ENCODE data around the gene BRSK1.

The BRSK1 gene

DNA sequence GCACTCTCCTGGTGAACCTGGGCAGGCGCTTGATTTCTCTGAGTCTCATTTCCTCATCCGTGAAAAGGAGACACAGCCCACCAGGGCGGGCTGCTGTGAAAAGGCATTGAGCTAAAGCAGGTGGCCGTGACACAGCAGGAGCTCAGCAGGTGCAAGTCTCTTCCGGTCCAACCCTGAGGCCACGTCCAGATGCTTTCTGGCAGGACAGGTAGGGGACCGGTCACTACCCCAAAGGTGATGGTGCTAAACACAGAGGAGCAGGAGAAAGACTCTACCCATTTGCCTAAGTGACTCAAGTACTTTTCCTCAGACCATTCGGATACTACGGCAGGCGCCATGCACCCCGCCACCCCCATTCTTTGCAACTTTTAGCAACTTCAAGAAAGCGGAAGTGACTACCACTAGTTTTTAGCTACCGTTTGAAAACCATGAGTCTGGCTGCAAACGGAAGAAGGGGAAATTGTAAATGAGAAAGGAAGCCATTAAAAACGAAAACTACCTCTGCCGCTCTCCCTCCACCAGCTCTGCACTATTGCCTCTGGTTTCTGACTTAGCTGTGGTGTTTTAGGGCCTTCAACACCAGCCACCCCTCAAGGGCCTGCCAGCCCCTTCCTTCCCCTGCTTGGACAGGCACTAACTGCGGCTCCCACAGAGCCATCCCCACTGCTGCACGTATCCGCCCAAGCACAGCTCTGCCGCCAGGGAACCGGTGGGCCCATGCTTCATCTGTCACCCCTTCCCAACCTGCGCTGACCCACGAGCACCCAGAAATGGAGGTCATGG is 29.8 kb upstream of the BRSK1 start:
- DNase-seq (ENCODE audit: low read depth in 2 of 2) = peak in 1 of 2 donors; percentile 32

GRCh38 chr19:55254625-55254977 is 29.2 kb upstream of the BRSK1 start:
- DNase-seq (ENCODE audit: low read depth in 2 of 2) = no peak

GRCh38 chr19:55255618-55256423 is 28.0 kb upstream of the BRSK1 start:
- DNase-seq (ENCODE audit: low read depth in 2 of 2) = peak in 1 of 2 donors; percentile 26

DNA sequence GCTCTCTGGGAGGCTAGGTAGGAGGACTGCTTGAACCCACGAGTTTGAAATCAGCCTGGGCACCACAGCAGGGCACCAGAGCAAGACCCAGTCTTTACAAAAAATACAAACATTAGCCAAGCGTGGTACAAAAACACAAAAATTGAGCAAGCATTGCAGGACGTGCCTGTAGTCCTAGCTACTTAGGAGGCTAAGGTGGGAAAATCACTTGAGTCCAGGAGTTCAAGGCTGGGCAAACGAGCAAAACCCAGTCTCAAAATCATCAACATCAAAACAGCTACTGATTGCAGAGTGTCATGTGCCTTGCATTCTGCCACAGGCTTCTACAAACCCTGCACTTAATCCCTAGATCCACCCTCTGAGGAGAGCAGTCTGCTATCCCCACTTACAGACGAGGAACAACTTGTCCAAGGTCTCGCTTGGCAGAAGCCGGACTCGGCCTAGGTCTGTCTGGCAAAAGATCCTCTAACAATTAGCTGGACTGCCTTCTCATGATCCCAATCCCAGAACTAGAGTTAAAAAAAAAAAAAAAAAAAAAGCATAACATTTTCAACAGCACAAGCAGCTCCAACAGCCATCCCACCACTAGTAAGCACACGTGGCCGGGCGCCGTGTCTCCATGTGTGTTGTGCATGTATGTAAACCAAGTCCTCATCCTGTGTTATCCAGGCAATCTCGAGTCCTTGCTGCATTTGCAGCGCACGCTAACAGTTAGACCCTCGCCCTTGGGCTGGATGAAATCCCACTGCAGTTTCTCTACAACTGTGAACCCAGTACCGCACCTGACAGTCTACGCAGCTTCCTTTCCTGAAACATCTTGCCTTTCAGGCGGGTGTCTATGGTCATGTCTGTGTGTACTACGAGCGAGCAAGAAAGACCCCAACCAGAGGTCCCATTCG is 27.0 kb upstream of the BRSK1 start:
- no peak for DNase-seq (ENCODE audit: low read depth in 2 of 2)

- no peak for DNase-seq (ENCODE audit: low read depth in 2 of 2)
Observed at GRCh38 chr19:55257461-55258420, 26.1 kb upstream of the BRSK1 start.

DNA sequence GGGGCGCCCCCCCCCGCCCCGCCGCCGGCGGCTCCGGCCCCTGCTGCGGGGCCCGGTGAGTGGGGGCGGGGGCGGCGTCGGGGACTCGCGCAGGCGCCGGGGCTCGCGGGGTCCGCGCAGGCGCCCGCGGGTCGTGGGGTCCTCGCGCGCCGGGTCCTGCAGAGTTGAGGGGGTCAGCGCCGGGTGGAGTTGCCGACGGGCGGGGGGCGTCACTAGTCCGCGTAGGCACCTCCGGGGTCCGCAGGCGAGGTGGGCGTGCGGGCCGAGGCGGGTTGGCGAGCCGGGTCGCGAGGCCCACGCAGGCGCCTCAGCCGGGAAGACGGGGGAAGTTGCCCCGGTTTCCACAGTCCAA is 25.3 kb upstream of the BRSK1 start:
- no peak for DNase-seq (ENCODE audit: low read depth in 2 of 2)

DNA sequence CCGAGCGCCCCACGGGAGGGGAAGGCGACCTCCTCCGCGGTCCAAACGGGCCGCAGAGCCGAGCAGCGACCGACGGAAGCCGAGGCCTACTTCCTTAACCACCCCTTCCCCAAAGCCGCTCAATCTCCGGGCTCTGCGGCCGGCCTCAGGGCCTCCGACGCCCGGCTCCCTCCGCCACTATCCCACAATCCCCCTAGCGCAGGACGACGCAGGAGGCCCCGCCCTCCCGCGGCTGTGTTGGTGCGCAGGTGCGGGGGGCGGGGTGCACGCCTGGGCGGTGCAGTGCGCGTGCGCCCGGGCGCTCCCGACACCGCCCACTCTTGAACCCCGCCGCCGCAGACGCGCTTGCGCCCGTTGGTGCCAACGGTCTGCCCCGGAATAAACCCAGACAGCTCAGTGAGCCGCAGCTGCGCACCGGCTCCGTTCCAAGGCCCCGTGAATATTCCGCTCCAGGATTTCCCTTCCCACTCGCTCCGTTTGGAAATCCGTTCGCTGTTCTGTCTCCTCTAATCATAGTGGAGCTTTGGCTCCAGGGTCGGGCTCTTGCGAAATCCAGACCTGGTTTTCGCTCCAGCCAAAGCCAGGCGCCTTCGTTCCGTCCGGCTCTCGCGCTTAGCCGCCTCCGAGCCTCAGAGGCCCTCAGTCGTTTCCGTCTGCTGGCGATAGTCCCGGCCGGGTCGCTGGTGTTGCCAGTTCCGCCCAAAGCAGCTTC is 24.8 kb upstream of the BRSK1 start, which contains the start of gene PPP6R1:
Gene PPP6R1 (minus strand): TSS at position 190 of the 712 bp plus-strand sequence. CDS start 11,914 bp downstream, outside the sequence.
- DNase-seq (ENCODE audit: low read depth in 2 of 2) = peak; percentile 81 to 91

DNA sequence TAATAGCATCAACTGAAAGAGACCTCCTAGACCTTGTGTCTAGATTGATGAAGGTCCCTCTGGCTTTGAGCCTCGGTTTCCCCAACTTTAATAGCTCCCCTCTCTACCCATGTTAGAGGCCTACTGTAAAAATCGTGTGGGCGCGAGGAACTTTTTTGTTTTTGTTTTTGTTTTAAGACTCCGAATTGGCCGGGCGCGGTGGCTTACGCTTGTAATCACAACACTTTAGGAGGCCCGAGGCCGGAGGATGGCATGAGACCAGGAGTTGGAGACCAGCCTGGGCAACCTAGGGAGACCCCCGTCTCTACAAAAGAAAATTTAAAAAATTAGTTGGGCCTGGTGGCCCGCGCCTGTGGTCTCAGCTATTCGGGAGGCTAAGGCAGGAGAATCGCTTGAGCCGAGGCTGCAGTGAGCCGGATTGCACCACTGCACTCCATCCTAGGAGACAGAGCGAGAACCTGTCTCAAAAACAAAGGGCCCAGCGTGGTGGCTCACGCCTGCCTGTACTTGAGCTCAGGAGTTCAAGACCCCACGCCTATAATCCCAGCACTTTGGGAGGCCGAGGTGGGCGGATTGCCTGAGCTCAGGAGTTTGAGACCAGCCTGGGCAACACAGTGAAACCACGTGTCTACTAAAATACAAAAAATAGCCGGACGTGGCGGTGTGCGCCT is 24.1 kb upstream of the BRSK1 start:
- no peak for DNase-seq (ENCODE audit: low read depth in 2 of 2)

DNA sequence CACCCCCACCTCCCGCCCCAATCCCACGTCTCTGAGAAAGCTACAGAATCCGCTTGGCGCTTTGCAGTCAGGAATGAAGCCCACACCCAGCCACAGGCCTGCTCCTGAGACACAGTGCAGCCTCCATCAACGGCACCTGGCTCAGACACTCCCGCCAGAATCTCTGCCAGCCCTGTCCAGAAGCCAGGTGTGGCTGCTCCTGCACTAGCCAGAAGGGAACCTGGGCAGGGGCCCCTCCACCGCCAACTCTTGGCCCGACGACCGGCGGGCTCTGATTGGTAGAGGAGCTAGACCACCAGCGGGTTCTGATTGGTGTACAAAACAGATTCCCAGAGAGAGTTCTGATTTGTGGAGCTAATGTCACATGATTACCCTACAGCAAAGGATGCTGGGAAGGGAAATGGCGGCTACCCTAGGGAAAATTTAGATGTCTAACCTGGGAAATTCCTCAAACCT is 22.1 kb upstream of the BRSK1 start:
- DNase-seq (ENCODE audit: low read depth in 2 of 2) = no peak

DNA sequence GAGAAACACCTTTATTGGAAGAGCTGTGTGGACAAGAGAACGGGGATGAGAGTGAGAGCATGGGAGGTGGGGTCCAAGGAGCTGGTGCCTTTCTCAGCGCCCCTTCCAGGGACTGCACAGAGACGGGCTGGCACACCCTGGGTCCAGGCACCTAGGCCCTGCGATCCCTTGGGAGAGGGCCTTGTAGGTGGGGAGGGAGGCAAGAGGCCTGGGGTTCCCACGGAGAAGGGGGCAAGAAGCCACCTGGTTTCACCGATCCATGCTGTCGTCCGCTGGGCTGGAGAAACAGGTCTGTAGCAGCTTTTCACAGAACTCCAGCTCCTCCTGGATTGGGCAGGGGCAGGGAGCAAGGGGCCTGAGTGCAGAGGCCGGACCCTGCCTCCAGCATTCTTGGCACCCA is 21.4 kb upstream of the BRSK1 start:
- no peak for DNase-seq (ENCODE audit: low read depth in 2 of 2)

- no peak for DNase-seq (ENCODE audit: low read depth in 2 of 2)
Observed at GRCh38 chr19:55264531-55264930, 19.3 kb upstream of the BRSK1 start.

GRCh38 chr19:55265173-55265572 is 18.6 kb upstream of the BRSK1 start:
- DNase-seq (ENCODE audit: low read depth in 2 of 2) = no peak

- no peak for DNase-seq (ENCODE audit: low read depth in 2 of 2)
Observed at GRCh38 chr19:55265723-55266386, 17.9 kb upstream of the BRSK1 start.

GRCh38 chr19:55266404-55266803 is 17.4 kb upstream of the BRSK1 start:
- no peak for DNase-seq (ENCODE audit: low read depth in 2 of 2)

DNA sequence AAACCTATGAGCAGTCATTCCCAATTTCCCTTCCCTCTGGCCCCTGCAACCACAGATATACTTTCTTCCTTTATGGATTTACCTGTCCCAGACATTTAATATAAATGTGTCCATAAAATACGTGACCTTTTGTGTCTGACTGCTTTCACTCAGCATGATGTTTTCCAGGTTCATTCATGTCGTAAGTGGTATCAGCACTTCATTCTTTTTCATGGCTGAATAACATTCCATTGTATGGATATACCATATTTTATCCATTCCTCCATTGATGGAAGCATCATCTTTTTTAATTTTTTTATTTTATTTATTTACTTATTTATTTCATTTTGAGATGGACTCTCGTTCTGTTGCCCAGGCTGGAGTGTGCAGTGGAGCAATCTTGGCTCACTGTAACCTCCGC is 17.0 kb upstream of the BRSK1 start:
- no peak for DNase-seq (ENCODE audit: low read depth in 2 of 2)

- no peak for DNase-seq (ENCODE audit: low read depth in 2 of 2)
Observed at GRCh38 chr19:55269299-55269698, 14.5 kb upstream of the BRSK1 start.

- DNase-seq (ENCODE audit: low read depth in 2 of 2) = no peak
Observed at GRCh38 chr19:55270172-55270942, 13.4 kb upstream of the BRSK1 start.

- DNase-seq (ENCODE audit: low read depth in 2 of 2) = no peak
Observed at GRCh38 chr19:55272142-55272541, 11.7 kb upstream of the BRSK1 start.

Data from stimulated activated CD8-positive, alpha-beta memory T cell treated with anti-CD3 and anti-CD28 coated beads, Interleukin-15, amount 100 ng/mL, for 4 hours (primary cell).